Prostate gland (tissue), 2 donors: Measurements from ENCODE around the gene TLL1. TPM values are rescaled to one million over a fixed set of nuclear protein-coding genes. Genes with fewer than 3 reads are reported as not detected.

Experiments
- DNase-seq: peaks from one replicate; pipeline ENCODE4 v3.0.0-alpha.2; 2019; ENCODE audit warnings: low spot score
- H3K27ac ChIP-seq, 2 donors: fragments of 200-600 bp; sonication (generic); 2 replicates each; pipeline ENCODE4 v1.5.1; 2017 to 2019
- H3K27me3 ChIP-seq: fragments of 200-600 bp; sonication (generic); replicated peaks from 2 replicates; pipeline ENCODE4 v1.5.1; 2019; ENCODE audit not compliant: insufficient read depth
- H3K36me3 ChIP-seq, 2 donors: fragments of 200-600 bp; sonication (generic); 1 replicate in 1 of 2; 2 replicates in 1 of 2; pipeline versions ENCODE4 v1.5.1 to v1.8.1; 2017 to 2019
- H3K4me1 ChIP-seq: fragments of 200-600 bp; sonication (generic); replicated peaks from 2 replicates; pipeline ENCODE4 v1.5.1; 2019
- H3K4me3 ChIP-seq, 2 donors: fragments of 200-600 bp; sonication (generic); 2 replicates each; pipeline ENCODE4 v1.5.1; 2017 to 2019
- H3K9me3 ChIP-seq: fragments of 200-600 bp; sonication (generic); 2 replicates; pipeline ENCODE4 v1.5.1; 2017
- CTCF ChIP-seq, 4 experiments: fragments of 200-600 bp in 2 of 4; fragments of 450-650 bp in 2 of 4; sonication (generic) in 2 of 4; IDR thresholded peaks; 1 replicate in 3 of 4; 2 replicates in 1 of 4; pipeline ENCODE4 v1.5.1; 2016 to 2019; ENCODE audit warnings: antibody characterized with exemption in 4 of 4, mild to moderate bottlenecking in 2 of 4, moderate library complexity in 2 of 4
- POLR2A ChIP-seq: fragments of 450-650 bp; IDR thresholded peaks from one replicate; pipeline ENCODE4 v1.6.1; 2016; ENCODE audit warnings: antibody characterized with exemption, mild to moderate bottlenecking
- POLR2AphosphoS5 ChIP-seq: sonication (generic); formaldehyde crosslinking; IDR thresholded peaks from one replicate; pipeline ENCODE4 v1.6.1; 2017; ENCODE audit warnings: antibody characterized with exemption
- WGBS: methylation state at CpG from one replicate; pipeline ENCODE4 v1.1.5; 2018; 5-methylcytosine and 5-hydroxymethylcytosine counted together
- intact Hi-C: fragments of 100-400 bp; cut with DNase I; formaldehyde crosslinking; loops from one replicate; pipeline ENCODE4 v1.14.2; 2022
- total RNA-seq, 2 donors: library from RNA; depleted of rRNA; stranded (reverse); fragments of >200 nt; gene quantifications; one replicate each; pipeline ENCODE4 v1.1.0, GENCODE V29; 2016

Gene TLL1
- total RNA-seq, 2 donors from 2014 or later = 1.5 to 4.1 TPM

- Histone ChIP-seq H3K9me3 (no peaks in the 10 kb centered on the region), H3K4me1 (no peaks in the 10 kb centered on the region), H3K27ac (no peak overlapping the region), H3K4me3 (no peak overlapping the region), H3K36me3 (no peaks in the 10 kb centered on the region), H3K27me3 (no peaks in the 10 kb centered on the region)
- TF ChIP-seq CTCF (IDR thresholded peaks at IDR 0.05) (no peak), POLR2A (no peak), POLR2AphosphoS5 (no peak)
- no peak for DNase-seq
- 83% methylated on average over 3 of the region's 3 CpGs for WGBS
- intact Hi-C loops = no loop called here
Measured at GRCh38 chr4:165879641-165880040, 6.6 kb downstream of the TLL1 start.

GRCh38 chr4:165894159-165894558 is 21.1 kb downstream of the TLL1 start:
- no peak overlapping the region for H3K27ac ChIP-seq
- H3K36me3 ChIP-seq = no peaks in the 10 kb centered on the region
- H3K4me1 ChIP-seq = no peaks in the 10 kb centered on the region
- TF ChIP-seq POLR2AphosphoS5 (no peak), CTCF (IDR thresholded peaks at IDR 0.05) (no peak), POLR2A (no peak)
- H3K9me3 ChIP-seq = no peaks in the 10 kb centered on the region
- no peaks in the 10 kb centered on the region for H3K27me3 ChIP-seq
- WGBS = 89% methylated on average over 1 of the region's 1 CpG
- intact Hi-C loops = no loop called here
- H3K4me3 ChIP-seq = no peak overlapping the region
- no peak for DNase-seq

- Histone ChIP-seq H3K27me3 (no peaks in the 10 kb centered on the region), H3K36me3 (no peaks in the 10 kb centered on the region), H3K9me3 (no peaks in the 10 kb centered on the region), H3K4me1 (no peaks in the 10 kb centered on the region), H3K4me3 (no peak overlapping the region), H3K27ac (no peak overlapping the region)
- intact Hi-C loops = no loop called here
- DNase-seq = no peak
- WGBS = 23% methylated on average over 6 of the region's 6 CpGs
- TF ChIP-seq POLR2A = no peak
- no peak for TF ChIP-seq CTCF (IDR thresholded peaks at IDR 0.05)
- no peak for TF ChIP-seq POLR2AphosphoS5
Measured at GRCh38 chr4:165905405-165906027, 32.5 kb downstream of the TLL1 start.

- no peaks in the 10 kb centered on the region for H3K27me3 ChIP-seq
- H3K4me3 ChIP-seq = no peak overlapping the region
- H3K27ac ChIP-seq = no peak overlapping the region
- H3K36me3 ChIP-seq = no peaks in the 10 kb centered on the region
- WGBS = 83% methylated on average over 1 of the region's 1 CpG
- no peak for DNase-seq
- TF ChIP-seq POLR2AphosphoS5 (no peak), POLR2A (no peak), CTCF (IDR thresholded peaks at IDR 0.05) (no peak)
- no peaks in the 10 kb centered on the region for H3K9me3 ChIP-seq
- intact Hi-C loops = no loop called here
- H3K4me1 ChIP-seq = no peaks in the 10 kb centered on the region
Measured at GRCh38 chr4:165906272-165906671, 33.2 kb downstream of the TLL1 start.

GRCh38 chr4:165909947-165910346 is 36.9 kb downstream of the TLL1 start:
- Histone ChIP-seq H3K4me1 (no peaks in the 10 kb centered on the region), H3K9me3 (no peaks in the 10 kb centered on the region), H3K27me3 (no peaks in the 10 kb centered on the region), H3K4me3 (no peak overlapping the region), H3K36me3 (no peaks in the 10 kb centered on the region), H3K27ac (no peak overlapping the region)
- no peak for TF ChIP-seq CTCF (IDR thresholded peaks at IDR 0.05)
- TF ChIP-seq POLR2A = no peak
- no peak for TF ChIP-seq POLR2AphosphoS5
- intact Hi-C loops = no loop called here
- WGBS = 35% methylated on average over 2 of the region's 2 CpGs
- no peak for DNase-seq
